GM12801 (cell line): ENCODE results near the gene RAB20.

Experiments
- TF ChIP-seq, protein P1 (sequence below): IDR thresholded peaks from one replicate; pipeline ENCODE4 v1.5.1; 2011; ENCODE audit warnings: control low read depth; ENCODE audit not compliant: insufficient read length; ENCODE audit errors: extremely low read depth

Gene RAB20

GRCh38 chr13:110580800-110581199 is 19.3 kb upstream of the RAB20 start:
- TF ChIP-seq, protein P1, sequence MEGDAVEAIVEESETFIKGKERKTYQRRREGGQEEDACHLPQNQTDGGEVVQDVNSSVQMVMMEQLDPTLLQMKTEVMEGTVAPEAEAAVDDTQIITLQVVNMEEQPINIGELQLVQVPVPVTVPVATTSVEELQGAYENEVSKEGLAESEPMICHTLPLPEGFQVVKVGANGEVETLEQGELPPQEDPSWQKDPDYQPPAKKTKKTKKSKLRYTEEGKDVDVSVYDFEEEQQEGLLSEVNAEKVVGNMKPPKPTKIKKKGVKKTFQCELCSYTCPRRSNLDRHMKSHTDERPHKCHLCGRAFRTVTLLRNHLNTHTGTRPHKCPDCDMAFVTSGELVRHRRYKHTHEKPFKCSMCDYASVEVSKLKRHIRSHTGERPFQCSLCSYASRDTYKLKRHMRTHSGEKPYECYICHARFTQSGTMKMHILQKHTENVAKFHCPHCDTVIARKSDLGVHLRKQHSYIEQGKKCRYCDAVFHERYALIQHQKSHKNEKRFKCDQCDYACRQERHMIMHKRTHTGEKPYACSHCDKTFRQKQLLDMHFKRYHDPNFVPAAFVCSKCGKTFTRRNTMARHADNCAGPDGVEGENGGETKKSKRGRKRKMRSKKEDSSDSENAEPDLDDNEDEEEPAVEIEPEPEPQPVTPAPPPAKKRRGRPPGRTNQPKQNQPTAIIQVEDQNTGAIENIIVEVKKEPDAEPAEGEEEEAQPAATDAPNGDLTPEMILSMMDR: no peak

GRCh38 chr13:110578363-110578762 is 16.8 kb upstream of the RAB20 start:
- TF ChIP-seq, protein P1: no peak

DNA sequence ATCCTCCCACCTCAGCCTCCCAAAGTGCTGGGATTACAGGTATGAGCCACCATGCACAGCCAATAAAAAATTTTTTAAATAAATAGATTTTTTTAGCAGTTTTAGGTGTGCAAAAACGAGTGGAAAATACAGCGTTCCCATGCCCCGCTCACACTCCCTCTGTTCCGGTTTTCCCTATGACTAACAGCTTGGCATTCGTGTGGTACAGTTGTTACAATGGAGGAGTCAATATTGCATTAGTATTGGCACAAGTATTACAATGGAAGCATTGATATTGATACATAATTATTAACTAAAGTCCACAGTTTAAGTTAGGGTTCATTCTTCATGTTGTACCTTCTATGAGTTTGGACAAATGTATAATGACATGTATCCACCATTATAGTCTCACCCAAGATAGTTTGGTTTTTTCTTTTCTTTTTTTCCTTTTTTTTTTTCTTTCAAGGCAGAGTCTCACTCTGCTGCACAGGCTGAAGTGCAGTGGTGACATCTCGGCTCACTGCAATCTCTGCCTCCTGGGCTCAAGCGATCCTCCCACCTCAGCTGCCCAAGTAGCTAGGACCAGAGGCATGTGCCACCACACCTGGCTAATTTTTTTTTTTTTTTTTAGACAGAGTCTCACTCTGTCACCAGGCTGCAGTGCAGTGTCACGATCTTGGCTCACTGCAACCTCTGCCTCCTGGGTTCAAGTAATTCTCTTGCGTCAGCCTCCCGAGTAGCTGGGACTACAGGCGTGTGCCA is 15.4 kb upstream of the RAB20 start:
- TF ChIP-seq, protein P1: no peak

DNA sequence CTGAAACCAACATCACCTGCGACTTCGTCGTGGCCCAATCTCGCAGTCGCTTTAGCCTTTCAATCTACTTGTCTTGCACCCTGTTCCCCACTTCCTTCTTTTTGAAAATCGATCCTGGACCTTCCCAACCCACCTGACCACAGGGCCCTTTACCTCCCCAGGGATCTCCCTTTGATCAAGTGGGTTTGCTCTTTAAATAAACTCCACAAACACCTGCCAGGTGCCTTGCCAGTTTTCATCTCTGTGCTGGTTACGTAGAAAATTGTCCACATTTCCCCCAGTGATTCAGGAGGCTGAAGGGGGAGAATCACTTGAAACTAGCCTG is 14.5 kb upstream of the RAB20 start:
- TF ChIP-seq, protein P1: no peak

- TF ChIP-seq, protein P1: no peak
Observed at GRCh38 chr13:110575322-110576069, 14.0 kb upstream of the RAB20 start.

- TF ChIP-seq, protein P1: no peak
Observed at GRCh38 chr13:110574161-110574560, 12.6 kb upstream of the RAB20 start.

DNA sequence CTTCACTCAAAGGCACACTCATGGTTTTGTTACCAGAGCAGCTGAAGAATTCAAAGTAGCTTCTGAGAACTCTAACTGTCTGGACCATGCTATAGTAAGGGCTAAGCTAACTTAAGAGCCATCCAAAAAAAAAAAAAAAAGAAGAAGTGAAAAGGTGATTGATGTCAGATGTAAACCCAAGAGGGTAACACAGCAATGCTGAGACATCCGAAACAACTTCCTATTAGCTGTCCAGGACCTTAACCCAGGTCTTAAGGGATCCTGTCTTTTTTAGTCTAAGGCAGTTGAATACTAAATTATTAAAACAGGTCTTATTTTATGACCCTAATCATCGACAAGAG is 11.2 kb upstream of the RAB20 start:
- TF ChIP-seq, protein P1: no peak
